Hepatocyte (in vitro differentiated cells): ENCODE results near the gene SPRY4. TPM values are rescaled to one million over a fixed set of nuclear protein-coding genes. Genes with fewer than 3 reads are reported as not detected.

Experiments
- DNase-seq: peaks from one replicate; pipeline ENCODE4 v3.0.0-alpha.2; 2016; ENCODE audit warnings: low spot score
- H2AFZ ChIP-seq: fragments of 200-600 bp; sonication (generic); 2 replicates; pipeline ENCODE4 v1.6.0; 2016; ENCODE audit warnings: antibody characterized with exemption, mild to moderate bottlenecking
- H3K27ac ChIP-seq: fragments of 200-600 bp; sonication (generic); 2 replicates; pipeline ENCODE4 v1.5.1; 2016; ENCODE audit warnings: mild to moderate bottlenecking
- H3K27me3 ChIP-seq: fragments of 200-600 bp; sonication (generic); 2 replicates; pipeline ENCODE4 v1.6.1; 2016
- H3K36me3 ChIP-seq: fragments of 200-600 bp; sonication (generic); replicated peaks from 2 replicates; pipeline ENCODE4 v1.5.1; 2016; ENCODE audit warnings: low read depth; ENCODE audit not compliant: insufficient read depth
- H3K4me1 ChIP-seq: fragments of 200-600 bp; sonication (generic); 2 replicates; pipeline ENCODE4 v1.5.1; 2016; ENCODE audit warnings: mild to moderate bottlenecking, moderate library complexity; ENCODE audit not compliant: insufficient read depth
- H3K4me2 ChIP-seq: fragments of 200-600 bp; sonication (generic); 2 replicates; pipeline ENCODE4 v1.6.0; 2016
- H3K4me3 ChIP-seq: fragments of 200-600 bp; sonication (generic); 2 replicates; pipeline ENCODE4 v1.5.1; 2016; ENCODE audit warnings: mild to moderate bottlenecking
- H3K79me2 ChIP-seq: fragments of 200-600 bp; sonication (generic); 2 replicates; pipeline ENCODE4 v1.6.0; 2017; ENCODE audit warnings: mild to moderate bottlenecking
- H3K9me2 ChIP-seq: fragments of 200-600 bp; sonication (generic); replicated peaks from 2 replicates; pipeline ENCODE4 v1.6.0; 2017; ENCODE audit warnings: mild to moderate bottlenecking; ENCODE audit not compliant: insufficient read depth
- H3K9me3 ChIP-seq: fragments of 200-600 bp; sonication (generic); 2 replicates; pipeline ENCODE4 v1.5.1; 2016; ENCODE audit warnings: low read depth, mild to moderate bottlenecking
- H4K20me1 ChIP-seq: fragments of 200-600 bp; sonication (generic); 2 replicates; pipeline ENCODE4 v1.6.0; 2016; ENCODE audit warnings: mild to moderate bottlenecking; ENCODE audit not compliant: insufficient read depth, poor library complexity, severe bottlenecking
- CTCF ChIP-seq: fragments of 200-600 bp; sonication (generic); IDR thresholded peaks from 2 replicates; pipeline ENCODE4 v1.5.1; 2016; ENCODE audit warnings: antibody characterized with exemption, mild to moderate bottlenecking; ENCODE audit not compliant: poor library complexity
- EZH2 ChIP-seq: fragments of 200-600 bp; sonication (generic); IDR thresholded peaks from 2 replicates; pipeline ENCODE4 v1.6.1; 2016; ENCODE audit warnings: antibody characterized with exemption, mild to moderate bottlenecking, borderline replicate concordance
- EZH2phosphoT487 ChIP-seq: fragments of 200-600 bp; sonication (generic); IDR thresholded peaks from one replicate; pipeline ENCODE4 v1.6.1; 2018; ENCODE audit warnings: antibody characterized with exemption, mild to moderate bottlenecking, low read depth, moderate library complexity; ENCODE audit not compliant: unreplicated experiment, severe bottlenecking
- WGBS: methylation state at CpG from one replicate; pipeline ENCODE4 v1.1.6; 2016; ENCODE audit warnings: low lambda C conversion rate; ENCODE audit errors: missing lambda C conversion rate; 5-methylcytosine and 5-hydroxymethylcytosine counted together
- polyA plus RNA-seq: library from polyadenylated mRNA; unstranded; fragments of >200 nt; fragmentation: Nextera tagmentation; extraction: Ambion mirVana; gene quantifications from 2 replicates; pipeline ENCODE4 v1.2.1, GENCODE V29; 2016
- total RNA-seq: library from RNA; depleted of rRNA; stranded (reverse); fragments of >200 nt; gene quantifications from 2 replicates; pipeline ENCODE4 v1.2.3, GENCODE V29; 2014

SPRY4 gene
- total and polyA plus RNA-seq, 2 experiments from 2014 or later = 7.2 to 8.5 TPM

GRCh38 chr5:142311725-142312124 lies 13.1 kb downstream of the SPRY4 start:
- Histone ChIP-seq H3K27me3 (no peaks in the 10 kb centered on the region), H3K9me2 (no peaks in the 10 kb centered on the region), H3K79me2 (peaks cover 65% of the 10 kb centered on the region), H3K4me3 (no peak overlapping the region), H3K36me3 (no peaks in the 10 kb centered on the region), H3K27ac (no peak overlapping the region), H3K9me3 (no peaks in the 10 kb centered on the region), H3K4me2 (no peak overlapping the region), H2AFZ (no peak overlapping the region), H3K4me1 (peaks cover 11% of the 10 kb centered on the region), H4K20me1 (peaks cover 2% of the 10 kb centered on the region)
- 70% methylated on average over 7 of the region's 7 CpGs for WGBS
- DNase-seq = no peak
- no peak for TF ChIP-seq EZH2
- TF ChIP-seq EZH2phosphoT487 = no peak
- no peak for TF ChIP-seq CTCF

DNA sequence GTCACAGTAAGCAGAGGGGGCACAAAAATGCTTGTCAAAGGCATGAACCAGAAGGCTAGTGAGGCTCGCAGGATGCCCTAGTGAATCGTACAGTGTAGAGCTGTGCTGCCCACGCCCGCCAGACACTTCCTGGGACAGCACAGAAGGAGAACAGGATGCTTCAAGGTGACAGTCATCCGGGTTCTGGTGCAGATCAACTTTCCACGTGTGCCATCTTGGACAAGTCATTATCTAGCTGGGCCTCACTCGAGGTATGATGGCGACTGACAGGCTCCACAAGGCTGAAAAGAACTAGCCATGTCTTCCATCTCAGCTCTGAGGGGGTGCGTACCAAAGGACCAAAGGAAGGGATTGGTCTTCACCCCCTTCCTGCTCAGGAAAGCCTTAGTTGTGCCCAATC lies 14.0 kb downstream of the SPRY4 start:
- no peak overlapping the region for H3K4me2 ChIP-seq
- peaks cover 17% of the 10 kb centered on the region for H3K4me1 ChIP-seq
- 86% methylated on average over 9 of the region's 9 CpGs for WGBS
- no peak for DNase-seq
- no peaks in the 10 kb centered on the region for H3K9me3 ChIP-seq
- H3K27ac ChIP-seq = no peak overlapping the region
- no peaks in the 10 kb centered on the region for H3K27me3 ChIP-seq
- TF ChIP-seq EZH2phosphoT487 = no peak
- TF ChIP-seq CTCF = no peak
- no peak for TF ChIP-seq EZH2
- H3K36me3 ChIP-seq = no peaks in the 10 kb centered on the region
- H2AFZ ChIP-seq = no peak overlapping the region
- H3K79me2 ChIP-seq = peaks cover 57% of the 10 kb centered on the region
- H3K9me2 ChIP-seq = no peaks in the 10 kb centered on the region
- H3K4me3 ChIP-seq = no peak overlapping the region
- H4K20me1 ChIP-seq = peaks cover 2% of the 10 kb centered on the region

GRCh38 chr5:142309747-142310318 lies 15.0 kb downstream of the SPRY4 start:
- no peaks in the 10 kb centered on the region for H3K9me2 ChIP-seq
- DNase-seq = no peak
- no peak for TF ChIP-seq EZH2phosphoT487
- TF ChIP-seq CTCF = no peak
- TF ChIP-seq EZH2 = no peak
- H3K4me1 ChIP-seq = peaks cover 13% of the 10 kb centered on the region
- H3K27ac ChIP-seq = no peak overlapping the region
- no peaks in the 10 kb centered on the region for H3K27me3 ChIP-seq
- no peak overlapping the region for H2AFZ ChIP-seq
- 78% methylated on average over 12 of the region's 12 CpGs for WGBS
- peaks cover 47% of the 10 kb centered on the region for H3K79me2 ChIP-seq
- no peak overlapping the region for H3K4me3 ChIP-seq
- no peaks in the 10 kb centered on the region for H3K9me3 ChIP-seq
- no peak overlapping the region for H3K4me2 ChIP-seq
- no peaks in the 10 kb centered on the region for H3K36me3 ChIP-seq
- no peaks in the 10 kb centered on the region for H4K20me1 ChIP-seq

GRCh38 chr5:142308358-142308757 lies 16.5 kb downstream of the SPRY4 start:
- TF ChIP-seq CTCF (no peak), EZH2 (no peak), EZH2phosphoT487 (no peak)
- DNase-seq = no peak
- Histone ChIP-seq H4K20me1 (no peaks in the 10 kb centered on the region), H3K9me2 (no peaks in the 10 kb centered on the region), H2AFZ (no peak overlapping the region), H3K9me3 (no peaks in the 10 kb centered on the region), H3K27ac (no peak overlapping the region), H3K4me3 (no peak overlapping the region), H3K79me2 (peaks cover 33% of the 10 kb centered on the region), H3K4me1 (peaks cover 13% of the 10 kb centered on the region), H3K36me3 (no peaks in the 10 kb centered on the region), H3K4me2 (no peak overlapping the region), H3K27me3 (no peaks in the 10 kb centered on the region)
- WGBS = 83% methylated on average over 3 of the region's 3 CpGs
